NCI-H82 (cell line): ENCODE data around the gene CYTIP.
"Not testable (repeated sequence)": the region's sequence is repeated elsewhere in the genome, so short reads cannot be mapped to it uniquely, and the experiment has no call there.

Experiments used
- DNase-seq: peaks from one replicate; lab custom pipeline; 2025; lab: John Stamatoyannopoulos, UW

The CYTIP gene

GRCh38 chr2:157424374-157424773 is 19.5 kb downstream of the CYTIP start:
- no peak for DNase-seq

- no peak for DNase-seq
These were observed 21.9 kb downstream of the CYTIP start for GRCh38 chr2:157421964-157422363.

- no peak for DNase-seq
These were observed 22.5 kb downstream of the CYTIP start for GRCh38 chr2:157421331-157421944.

DNA sequence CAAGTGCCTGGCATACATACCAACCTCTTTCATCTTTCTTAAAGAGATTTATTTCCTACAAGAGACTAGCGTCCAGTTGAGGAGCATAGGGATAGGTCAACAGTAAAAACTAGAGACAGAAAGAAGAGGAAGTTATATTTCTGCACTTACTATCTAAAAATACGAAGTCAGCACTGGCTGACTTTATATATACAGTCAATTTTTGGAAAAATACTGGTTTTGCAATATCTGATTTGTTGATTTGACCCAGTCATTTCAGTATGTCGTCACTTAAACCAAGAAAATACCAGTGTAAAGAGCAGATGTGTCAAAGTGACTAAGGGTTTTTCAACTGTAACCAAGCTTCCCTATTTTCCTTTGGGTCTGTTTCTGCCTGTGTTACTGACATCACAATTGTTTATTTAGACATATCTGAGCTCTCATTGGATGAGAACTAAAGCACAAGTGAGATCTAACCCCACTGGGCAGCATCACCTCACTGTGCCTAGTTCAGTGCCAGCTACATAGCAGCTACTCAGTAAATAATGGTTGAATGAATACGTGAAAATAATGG is 23.0 kb downstream of the CYTIP start:
- DNase-seq: no peak

- DNase-seq: no peak
These were observed 24.8 kb downstream of the CYTIP start for GRCh38 chr2:157419031-157419575.

DNA sequence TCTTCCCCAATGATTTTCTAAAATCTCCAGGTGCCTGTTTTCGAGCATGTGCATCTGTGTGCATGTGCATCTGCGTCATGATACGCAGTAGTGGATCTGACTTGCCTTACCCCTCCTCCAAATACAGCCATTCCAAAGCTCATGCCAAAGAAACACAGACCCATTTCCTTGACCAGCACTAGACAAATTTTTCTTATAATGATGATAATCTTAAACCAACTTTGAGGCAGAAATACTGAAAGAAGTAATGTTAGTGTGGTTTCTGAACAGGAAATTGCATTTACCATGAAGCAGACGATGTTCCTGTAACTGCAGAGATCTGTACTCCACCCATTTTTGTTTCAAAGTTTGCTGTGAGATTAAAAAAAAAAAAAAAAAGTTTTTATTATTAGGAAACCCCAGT is 25.6 kb downstream of the CYTIP start:
- DNase-seq: no peak

DNA sequence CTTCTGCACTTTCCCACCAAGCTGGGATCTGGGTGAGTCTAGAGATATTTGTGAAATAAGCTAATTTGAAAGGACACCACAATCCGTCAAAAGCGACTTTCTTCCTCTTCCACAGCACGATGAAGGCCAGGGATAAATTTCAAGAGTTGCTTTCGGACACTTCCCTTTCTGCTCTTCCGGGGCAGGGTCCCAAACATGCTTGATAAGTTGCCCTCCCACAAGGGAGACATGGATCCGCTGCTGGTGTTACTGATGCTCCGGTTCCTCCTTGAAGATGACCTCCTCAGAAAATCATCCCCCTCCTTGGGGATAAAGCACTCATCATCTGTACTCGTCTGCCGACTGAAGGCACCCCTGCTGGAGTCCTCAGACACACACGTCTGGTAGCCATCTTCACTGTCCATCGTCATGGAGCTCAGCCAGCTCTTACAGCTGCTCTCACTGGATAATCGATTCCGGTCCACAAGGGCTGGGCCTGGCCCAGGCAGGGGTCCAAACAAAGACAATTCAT is 28.2 kb downstream of the CYTIP start:
- DNase-seq: no peak

- no peak for DNase-seq
These were observed 29.8 kb downstream of the CYTIP start for GRCh38 chr2:157414050-157414449.

DNA sequence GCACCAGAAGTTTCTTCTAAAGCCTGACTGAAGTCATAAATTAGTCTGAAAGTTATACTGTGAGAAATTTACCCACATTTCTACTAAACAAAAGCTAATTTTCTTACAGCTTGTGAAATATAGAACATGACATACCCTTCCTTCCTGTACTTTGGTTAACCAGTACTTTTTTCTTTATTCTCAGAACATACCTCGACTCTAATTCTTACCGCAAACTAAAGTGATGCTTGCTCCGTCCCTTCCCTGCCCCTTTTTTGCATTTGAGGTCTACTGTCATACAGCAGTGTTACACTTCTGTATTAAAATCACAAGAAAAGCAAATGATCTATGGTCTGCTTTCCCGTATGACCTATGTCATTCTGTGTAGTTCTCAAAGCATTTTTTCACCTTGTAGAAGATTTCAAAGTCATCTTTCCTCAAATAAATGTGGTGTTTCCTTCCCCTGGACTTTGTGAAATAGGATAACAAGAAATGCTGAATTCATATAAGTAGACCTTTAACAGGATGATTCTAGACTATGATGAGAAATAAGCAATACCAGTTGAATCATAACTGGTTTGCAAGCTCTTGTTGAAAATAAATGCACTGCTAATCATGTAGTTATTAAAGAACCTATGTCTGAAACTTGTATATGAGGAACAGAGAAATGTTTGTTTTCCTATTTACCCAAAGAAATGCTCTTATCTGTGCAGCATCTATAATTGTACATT is 30.4 kb downstream of the CYTIP start:
- DNase-seq: no peak

DNA sequence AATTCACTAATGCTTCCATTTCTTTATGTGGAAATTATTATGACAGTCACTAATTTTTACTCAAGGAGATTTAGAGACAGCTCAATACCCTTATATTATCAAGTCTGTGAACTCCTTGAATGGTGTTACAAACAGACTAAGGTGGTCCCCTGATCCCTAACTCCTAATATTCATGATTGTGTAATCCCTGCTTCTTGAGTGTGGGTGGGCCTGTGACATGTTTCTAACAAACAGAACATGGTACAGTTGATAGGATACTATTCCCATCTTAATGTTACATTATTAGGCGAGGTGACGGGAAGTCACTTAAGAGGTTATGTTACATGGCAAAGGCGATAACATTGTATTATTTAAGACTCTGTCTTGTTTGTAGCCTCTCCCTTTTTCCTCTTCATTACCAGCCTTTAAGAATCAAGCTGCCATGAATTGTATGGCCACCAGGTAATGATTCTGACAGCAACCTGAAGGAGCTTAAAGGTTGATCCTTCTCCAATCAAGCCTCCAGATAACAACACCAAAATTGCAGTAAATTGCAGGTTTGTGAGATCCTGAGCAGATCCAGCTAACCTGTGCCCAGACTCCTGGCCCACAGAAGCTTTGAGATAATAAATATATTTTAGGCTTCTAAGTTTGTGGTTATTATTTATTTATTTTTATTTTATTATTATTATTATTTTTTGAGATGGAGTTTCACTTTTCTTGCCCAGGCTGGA is 32.1 kb downstream of the CYTIP start:
- DNase-seq: no peak

- DNase-seq: not testable (repeated sequence)
These were observed 38.5 kb downstream of the CYTIP start for GRCh38 chr2:157405398-157405797.

DNA sequence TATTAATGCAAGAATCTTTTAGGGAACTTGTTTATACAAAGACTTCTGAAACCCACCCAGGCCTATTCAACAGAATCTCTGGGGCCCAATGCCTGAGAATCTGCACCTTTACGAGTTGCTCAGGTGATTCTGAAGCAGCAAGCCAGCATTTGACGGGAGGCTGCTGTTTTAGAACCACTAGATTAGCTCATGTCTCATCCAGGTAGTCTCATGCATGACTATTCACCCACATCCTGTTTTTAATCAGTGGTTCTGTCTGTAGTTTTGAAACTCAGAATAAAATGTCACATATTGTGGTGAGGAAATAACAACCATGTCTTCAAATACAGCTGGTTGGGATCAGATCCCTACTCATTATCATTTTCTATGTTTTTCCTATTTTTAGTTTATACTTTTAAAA is 39.5 kb downstream of the CYTIP start:
- no peak for DNase-seq

- DNase-seq: peak; percentile 38
These were observed 40.9 kb downstream of the CYTIP start for GRCh38 chr2:157402801-157403485.

DNA sequence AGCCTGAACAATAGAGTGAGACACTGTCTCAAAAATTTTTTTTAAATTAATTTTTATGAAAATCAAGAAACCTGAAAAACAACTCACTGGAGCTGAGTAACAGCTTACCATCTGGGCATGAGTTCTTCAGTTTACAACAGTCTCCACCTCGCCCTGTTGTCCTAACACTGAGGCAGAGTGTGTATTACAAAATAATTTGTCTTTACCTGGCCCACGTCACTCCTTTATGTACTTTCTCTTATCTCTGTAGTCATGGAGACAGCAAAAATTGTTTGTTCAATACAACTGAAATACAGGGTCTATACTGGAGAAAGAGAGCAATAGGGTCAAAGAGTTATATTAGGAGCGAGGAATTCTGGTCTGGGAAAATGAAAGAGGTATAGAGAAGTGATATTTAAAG is 48.1 kb downstream of the CYTIP start:
- no peak for DNase-seq

DNA sequence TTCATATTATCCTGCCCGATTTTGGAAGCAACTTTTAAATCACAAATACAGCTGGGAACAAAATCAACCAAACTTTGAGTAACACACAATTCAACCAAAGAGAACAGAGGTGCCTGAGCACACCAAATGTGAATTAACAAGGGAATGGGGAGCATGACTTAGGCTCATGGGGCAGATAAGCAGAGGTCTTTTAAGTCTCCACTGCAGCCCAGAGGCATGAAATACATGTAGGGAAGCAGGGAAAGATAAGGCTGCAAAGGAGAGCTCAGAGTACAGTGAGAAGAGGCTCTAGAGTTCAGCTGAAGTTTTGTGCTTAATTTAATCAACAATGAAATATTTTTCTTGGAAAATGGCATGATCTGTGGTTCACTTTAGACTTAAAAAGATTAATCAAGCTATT is 49.0 kb downstream of the CYTIP start:
- DNase-seq: no peak

- DNase-seq: no peak
These were observed 50.5 kb downstream of the CYTIP start for GRCh38 chr2:157393348-157393747.

GRCh38 chr2:157388827-157389226 is 55.1 kb downstream of the CYTIP start:
- DNase-seq: no peak

- DNase-seq: no peak
These were observed 57.1 kb downstream of the CYTIP start for GRCh38 chr2:157386747-157387146.

- DNase-seq: no peak
These were observed 57.6 kb downstream of the CYTIP start for GRCh38 chr2:157386247-157386646.

DNA sequence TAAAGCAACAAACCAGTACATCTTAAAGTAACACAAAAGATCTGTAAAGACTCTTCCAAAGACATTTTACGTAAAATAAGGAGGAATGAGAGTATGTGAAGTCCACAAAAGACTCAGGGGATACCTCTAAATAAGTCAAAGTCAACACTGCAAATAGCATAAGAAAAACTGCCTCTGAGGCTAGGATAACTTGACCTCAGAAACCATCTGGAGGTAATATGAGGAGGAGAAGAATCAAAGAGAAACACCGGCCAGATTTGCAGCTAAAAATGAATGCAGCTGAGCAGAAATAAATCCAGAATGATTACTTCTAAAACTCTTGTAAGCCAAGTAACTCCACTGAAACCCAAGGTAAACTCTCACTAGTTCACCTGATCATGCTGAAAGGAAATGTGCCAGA is 66.0 kb downstream of the CYTIP start:
- DNase-seq: no peak

DNA sequence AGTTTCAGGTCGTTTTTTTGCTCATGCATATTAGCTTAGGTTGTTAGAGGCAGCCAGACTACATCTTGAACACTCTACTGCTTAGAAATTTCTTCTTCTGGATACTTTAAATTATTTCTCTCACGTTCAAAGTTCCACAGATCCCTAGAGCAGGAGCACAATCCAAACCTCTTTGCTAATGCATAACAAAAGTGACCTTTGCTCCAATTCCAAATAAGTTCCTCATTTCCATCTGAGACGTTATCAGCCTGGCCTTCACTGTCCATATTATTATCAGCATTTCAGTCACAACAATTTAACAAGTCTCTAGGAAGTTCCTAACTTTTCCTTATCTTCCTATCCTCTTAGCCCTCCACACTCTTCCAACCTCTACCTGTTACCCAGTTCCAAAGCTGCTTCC is 67.8 kb downstream of the CYTIP start:
- no peak for DNase-seq

GRCh38 chr2:157375384-157375783 is 68.5 kb downstream of the CYTIP start:
- no peak for DNase-seq
